HG03378 (cell line): Measurements from ENCODE around the gene ATG7.
"Not testable (repeated sequence)": the region's sequence is repeated elsewhere in the genome, so short reads cannot be mapped to it uniquely, and the experiment has no call there.

Experiments
- ATAC-seq: cut with Tn5 transposase; IDR thresholded peaks from one replicate; pipeline ENCODE4 v1.9.1; 2021; ENCODE audit warnings: mild to moderate bottlenecking, moderate library complexity; ENCODE audit not compliant: unreplicated experiment

ATG7 gene

GRCh38 chr3:11455956-11456355 is 183.8 kb downstream of the ATG7 start:
- ATAC-seq, result no peak

- no peak for ATAC-seq
Measured at GRCh38 chr3:11457135-11457534, 184.9 kb downstream of the ATG7 start.

GRCh38 chr3:11459186-11459824 is 187.1 kb downstream of the ATG7 start:
- no peak for ATAC-seq

- ATAC-seq, result no peak
Measured at GRCh38 chr3:11461226-11461625, 189.0 kb downstream of the ATG7 start.

- not testable (repeated sequence) for ATAC-seq
Measured at GRCh38 chr3:11462673-11463072, 190.5 kb downstream of the ATG7 start.

DNA sequence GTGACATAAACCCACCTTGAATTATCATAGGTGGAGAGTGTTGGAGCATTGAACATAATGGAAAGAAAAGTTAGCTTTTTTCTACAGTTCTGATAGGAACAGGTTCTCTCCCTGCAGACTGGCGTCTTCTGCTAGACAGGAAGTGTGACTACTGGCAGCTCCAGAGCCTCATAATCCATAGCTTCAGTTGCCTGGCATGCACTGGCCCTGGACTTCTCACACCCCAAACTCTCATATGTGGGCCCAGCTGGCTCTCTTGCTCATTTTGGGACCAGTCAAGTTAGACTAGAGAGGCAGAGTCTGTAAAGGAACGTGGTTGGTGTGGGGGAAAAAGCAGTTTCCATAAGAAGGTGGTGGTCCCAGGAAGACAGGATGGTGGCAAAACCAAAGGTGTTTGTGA is 191.4 kb downstream of the ATG7 start:
- no peak for ATAC-seq

DNA sequence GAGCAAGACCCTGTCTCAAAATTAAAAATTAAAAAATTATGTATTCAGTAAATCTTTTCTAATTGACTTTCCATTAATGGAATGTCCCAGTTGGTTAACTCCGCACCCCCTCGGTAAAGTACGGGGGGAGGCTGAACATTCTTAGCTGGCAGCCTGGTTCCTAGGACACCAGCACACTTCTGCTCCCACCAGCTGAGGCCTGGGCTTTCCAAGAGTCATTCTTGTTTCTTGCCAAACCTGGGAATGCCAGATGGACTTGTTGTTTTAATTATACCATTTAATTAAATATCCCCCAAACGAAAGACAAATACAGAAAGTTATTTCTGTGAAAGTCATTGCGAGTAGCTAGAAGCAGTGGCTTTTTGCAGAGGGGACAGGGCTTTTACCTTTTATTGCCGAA is 192.2 kb downstream of the ATG7 start:
- no peak for ATAC-seq

DNA sequence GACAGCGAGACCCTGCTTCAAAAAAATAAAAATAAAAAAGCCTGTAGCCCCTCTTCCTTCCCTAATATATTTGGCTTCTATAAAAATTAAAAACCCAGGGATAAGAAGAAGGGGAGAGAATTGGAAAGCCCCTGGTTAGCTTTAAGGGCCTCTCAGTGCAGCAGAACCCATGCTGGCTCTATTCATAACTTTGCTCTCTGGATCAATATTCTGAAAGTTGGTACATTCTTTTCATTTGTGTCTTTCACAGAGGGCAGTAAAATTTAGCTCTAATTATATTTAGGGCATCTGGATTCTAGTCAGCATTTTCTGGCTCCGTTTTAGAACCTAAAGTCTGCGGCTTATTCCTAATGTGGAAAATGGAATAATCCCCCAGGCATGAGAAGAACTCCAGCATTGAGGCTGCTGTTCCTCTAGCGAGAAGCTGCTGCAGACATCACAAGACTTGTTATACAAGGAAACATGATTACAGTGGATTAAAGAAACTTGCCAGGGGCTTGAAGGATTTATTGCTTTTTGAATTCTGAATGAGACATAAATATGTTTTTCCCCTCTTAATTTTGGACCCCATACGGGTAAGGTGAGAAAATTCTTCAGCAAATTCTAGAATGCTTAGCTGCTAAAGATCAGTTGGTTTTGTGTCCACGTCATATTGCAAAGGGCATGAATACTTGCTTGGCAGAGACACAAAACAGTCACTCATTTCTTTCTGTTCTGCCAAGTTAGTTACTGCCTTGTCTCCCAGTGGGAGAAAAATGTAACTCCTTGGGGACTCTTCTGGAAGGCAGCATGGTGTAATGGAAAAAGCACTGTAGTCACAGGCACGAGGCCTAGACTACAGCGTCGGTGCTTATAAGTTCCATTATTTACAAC is 193.8 kb downstream of the ATG7 start:
- no peak for ATAC-seq

DNA sequence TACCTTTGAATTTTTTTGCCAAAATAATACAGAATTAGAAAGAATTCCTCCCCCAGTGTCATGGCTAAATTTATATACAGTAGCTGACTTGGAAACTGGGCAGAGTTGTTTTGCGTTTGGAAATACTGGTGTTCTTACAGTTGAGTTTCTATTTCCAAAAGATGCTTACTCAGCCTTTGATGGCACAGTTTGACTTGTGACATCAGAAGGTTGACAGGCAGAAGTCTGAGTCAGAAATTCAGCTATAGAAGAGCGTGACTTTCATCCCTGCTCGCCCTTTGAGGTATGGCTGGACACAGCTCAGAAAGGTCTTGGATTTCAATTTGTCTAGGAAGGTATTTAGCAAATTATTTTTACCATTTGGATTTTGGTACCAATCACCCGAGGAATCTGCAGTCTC is 195.7 kb downstream of the ATG7 start:
- ATAC-seq, result no peak

- ATAC-seq, result no peak
Measured at GRCh38 chr3:11470031-11470853, 198.0 kb downstream of the ATG7 start.

DNA sequence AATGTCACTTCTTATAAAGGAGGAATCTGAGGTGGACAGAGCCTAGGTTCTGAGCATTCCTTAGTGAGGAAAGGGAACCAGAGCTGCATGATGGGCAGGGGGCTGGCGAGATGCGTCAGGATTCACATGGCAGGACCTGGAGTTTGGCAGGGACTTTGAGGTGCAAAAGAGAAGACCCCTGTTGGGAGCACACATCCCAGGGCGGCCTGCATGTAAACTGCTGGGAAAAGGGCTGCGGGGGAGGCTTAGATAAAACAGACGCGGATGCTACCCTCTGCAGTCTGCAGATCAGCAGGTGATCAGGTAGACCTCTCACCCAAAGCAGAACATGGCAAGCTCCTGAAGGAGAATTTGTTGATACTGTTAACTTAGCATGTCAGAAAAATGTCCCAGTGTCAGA is 203.1 kb downstream of the ATG7 start:
- no peak for ATAC-seq

DNA sequence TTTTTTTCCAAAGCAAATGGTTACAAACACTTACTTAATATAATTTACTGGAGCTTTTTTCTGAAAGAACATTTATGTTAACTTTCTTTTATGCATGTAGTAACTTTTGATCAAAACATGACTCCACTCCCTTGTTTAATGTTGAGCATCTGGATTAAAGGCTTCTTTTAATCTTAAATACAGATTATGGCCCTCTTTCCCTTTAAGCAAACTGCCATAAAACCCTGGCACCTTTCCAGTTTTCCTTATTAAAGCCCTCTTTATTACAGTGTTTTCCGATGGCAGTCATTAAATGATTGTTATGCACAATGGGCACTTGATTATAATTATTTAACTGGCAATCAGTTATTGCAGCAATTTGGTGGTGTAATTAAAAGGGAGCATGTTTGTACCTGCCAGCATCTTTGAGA is 204.5 kb downstream of the ATG7 start:
- ATAC-seq, result no peak

GRCh38 chr3:11477407-11477911 is 205.3 kb downstream of the ATG7 start:
- no peak for ATAC-seq

DNA sequence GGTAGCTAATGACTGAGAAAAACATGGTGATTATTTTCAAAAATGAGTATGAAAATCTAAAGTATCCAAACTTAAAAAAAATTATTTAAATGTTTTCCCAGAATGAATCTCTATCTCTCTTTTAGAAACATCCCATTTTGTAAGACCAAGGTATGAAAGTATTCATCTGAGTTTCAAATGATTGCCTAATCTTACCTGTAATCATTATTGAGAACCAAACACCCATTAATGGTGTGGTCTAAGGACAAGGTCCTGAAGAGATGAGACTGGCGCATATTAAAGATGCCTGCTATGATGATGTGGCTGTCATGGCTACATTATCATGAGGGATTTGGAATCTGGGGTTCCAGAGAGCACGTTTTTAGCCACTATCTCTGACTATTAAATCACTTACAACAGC is 206.0 kb downstream of the ATG7 start:
- no peak for ATAC-seq

DNA sequence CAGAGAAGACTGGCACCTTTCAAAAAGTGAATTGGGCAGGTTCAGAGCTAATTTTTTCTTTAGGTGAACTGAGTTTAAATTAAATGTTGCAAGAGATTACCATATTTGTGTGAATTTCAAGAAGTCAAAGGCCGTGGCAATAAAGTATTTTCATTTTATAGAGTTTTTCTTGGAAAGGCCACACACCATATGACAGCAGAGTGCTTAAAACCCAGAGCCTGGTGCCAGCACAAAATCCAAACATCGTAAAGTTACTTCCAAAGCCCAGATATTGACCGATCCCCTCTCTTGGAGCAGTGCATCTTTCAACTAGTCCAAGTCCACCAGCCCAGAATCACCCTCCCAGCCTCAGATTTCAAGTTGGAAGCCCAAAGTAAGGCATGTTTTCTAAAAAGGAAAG is 207.0 kb downstream of the ATG7 start:
- no peak for ATAC-seq

GRCh38 chr3:11480663-11481298 is 208.6 kb downstream of the ATG7 start:
- no peak for ATAC-seq

- no peak for ATAC-seq
Measured at GRCh38 chr3:11481556-11481955, 209.4 kb downstream of the ATG7 start.

DNA sequence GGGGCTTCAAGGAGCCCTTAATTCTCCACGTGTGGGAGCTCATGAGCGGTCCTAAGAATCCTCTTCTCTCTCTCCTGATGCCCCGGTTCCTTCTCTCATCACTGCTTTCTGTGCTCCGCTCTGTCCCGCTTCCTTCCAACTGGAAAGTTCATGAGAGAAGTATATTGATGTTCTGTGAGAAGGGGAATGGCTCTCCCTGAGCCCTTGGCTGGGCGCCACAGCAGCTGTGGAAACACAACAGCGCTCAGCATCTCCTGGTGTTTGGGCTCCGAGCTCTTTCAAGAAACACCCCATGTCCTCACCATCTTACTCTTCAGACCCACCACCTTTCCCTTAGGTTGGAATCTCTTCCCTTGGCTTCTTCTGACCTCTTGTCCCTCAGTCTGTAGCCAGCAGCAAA is 209.8 kb downstream of the ATG7 start:
- no peak for ATAC-seq

DNA sequence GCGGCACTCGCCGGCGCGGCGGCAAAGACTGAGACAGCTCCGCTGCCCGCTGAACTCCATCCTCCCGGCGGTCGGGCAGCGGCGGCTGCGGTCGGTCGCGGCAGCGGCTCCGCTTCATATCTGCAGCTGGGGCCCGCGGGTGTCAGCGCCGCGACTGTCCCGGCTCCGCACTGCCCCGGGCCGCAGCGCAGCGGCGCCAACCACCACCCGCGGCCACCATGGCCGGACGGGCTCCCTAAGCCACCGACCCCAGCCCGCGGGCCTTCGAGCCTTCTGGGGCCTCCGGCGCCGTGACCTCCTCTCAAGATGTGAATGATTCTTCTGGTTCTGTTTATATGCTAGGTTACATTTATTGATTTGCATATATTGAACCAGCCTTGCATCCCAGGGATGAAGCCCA is 216.2 kb downstream of the ATG7 start:
- not testable (repeated sequence) for ATAC-seq

DNA sequence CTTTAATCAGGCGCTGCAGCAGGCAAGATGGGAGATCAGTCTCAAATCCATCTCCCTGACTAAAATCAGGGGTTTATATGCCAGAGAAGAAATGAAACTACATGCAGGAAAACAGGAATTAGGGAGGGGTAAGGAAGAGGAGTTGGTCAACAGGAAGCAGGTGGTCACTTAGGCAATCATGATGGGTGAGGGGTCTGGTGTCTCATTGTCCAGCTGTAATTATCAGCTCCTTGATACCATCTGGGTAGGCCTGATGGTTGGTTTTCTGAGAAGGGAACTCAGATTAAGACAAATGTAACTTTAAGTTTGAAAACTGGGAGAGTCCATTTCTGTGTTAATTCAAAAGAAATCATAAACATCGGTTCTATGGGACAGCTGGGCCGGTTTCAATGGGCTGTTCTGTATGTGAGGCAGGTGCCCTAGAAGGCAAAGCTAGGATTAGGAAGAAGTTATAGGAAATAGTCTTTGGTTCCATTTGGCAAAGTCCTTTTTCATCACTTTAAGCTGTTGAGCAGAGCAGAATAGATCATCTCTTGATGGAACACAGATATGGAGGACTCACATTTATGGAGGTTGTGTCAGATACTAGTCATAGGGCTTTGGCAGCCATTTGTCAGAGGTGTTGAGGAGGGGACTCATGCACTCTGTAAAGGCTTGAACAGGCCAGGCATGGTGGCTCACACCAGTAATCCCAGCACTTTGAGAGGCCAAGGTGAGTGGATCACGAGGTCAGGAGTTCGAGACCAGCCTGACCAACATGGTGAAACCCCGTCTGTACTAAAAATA is 222.1 kb downstream of the ATG7 start:
- no peak for ATAC-seq
